ENCODE measurements around the gene RMC1. TPM values are rescaled to one million over a fixed set of nuclear protein-coding genes. Genes with fewer than 3 reads are reported as not detected.
A peak's percentile ranks its signal among the peaks of the same experiment; 100 is the strongest.

Gene RMC1
- total RNA-seq, 1 donor from 2014 or later, result 26.8 TPM

- DNase-seq (ENCODE audit: low spot score), result no peak
- peaks cover 10% of the 10 kb centered on the region for H3K9me3 Mint-ChIP-seq (ENCODE audit: low read depth)
These were observed 9.7 kb upstream of the RMC1 start for GRCh38 chr18:23493654-23494053.

GRCh38 chr18:23494992-23495391, 8.3 kb upstream of the RMC1 start:
- no peak for DNase-seq (ENCODE audit: low spot score)
- Mint-ChIP-seq H3K4me1 (ENCODE audit: low read depth) (peaks cover 2% of the 10 kb centered on the region), H3K27me3 (ENCODE audit: low read depth) (no peaks in the 10 kb centered on the region), H3K36me3 (ENCODE audit: low read depth) (no peaks in the 10 kb centered on the region), H3K4me3 (ENCODE audit: unreplicated experiment) (no peak overlapping the region), H3K27ac (ENCODE audit: unreplicated experiment) (no peak overlapping the region), H3K9me3 (ENCODE audit: low read depth) (peaks cover 10% of the 10 kb centered on the region)
- TF ChIP-seq CTCF (IDR thresholded peaks at IDR 0.05), result no peak

More at GRCh38 chr18:23493654-23494053, 9.7 kb upstream of the RMC1 start:
- H3K27ac Mint-ChIP-seq (ENCODE audit: unreplicated experiment), result no peak overlapping the region
- H3K36me3 Mint-ChIP-seq (ENCODE audit: low read depth), result no peaks in the 10 kb centered on the region
- no peak for TF ChIP-seq CTCF (IDR thresholded peaks at IDR 0.05)
- H3K4me3 Mint-ChIP-seq (ENCODE audit: unreplicated experiment), result no peak overlapping the region
- H3K4me1 Mint-ChIP-seq (ENCODE audit: low read depth), result no peaks in the 10 kb centered on the region
- H3K27me3 Mint-ChIP-seq (ENCODE audit: low read depth), result no peaks in the 10 kb centered on the region

- no peak overlapping the region for H3K27ac Mint-ChIP-seq (ENCODE audit: unreplicated experiment)
- no peak overlapping the region for H3K4me3 Mint-ChIP-seq (ENCODE audit: unreplicated experiment)
- DNase-seq (ENCODE audit: low spot score), result no peak
- H3K9me3 Mint-ChIP-seq (ENCODE audit: low read depth), result peaks cover 2% of the 10 kb centered on the region
- no peak for TF ChIP-seq CTCF (IDR thresholded peaks at IDR 0.05)
- peaks cover 2% of the 10 kb centered on the region for H3K4me1 Mint-ChIP-seq (ENCODE audit: low read depth)
- no peaks in the 10 kb centered on the region for H3K27me3 Mint-ChIP-seq (ENCODE audit: low read depth)
- H3K36me3 Mint-ChIP-seq (ENCODE audit: low read depth), result no peaks in the 10 kb centered on the region
These were observed 7.4 kb upstream of the RMC1 start for GRCh38 chr18:23495723-23496440.

GRCh38 chr18:23498117-23498516, 5.2 kb upstream of the RMC1 start:
- H3K27me3 Mint-ChIP-seq (ENCODE audit: low read depth), result no peaks in the 10 kb centered on the region
- no peak overlapping the region for H3K27ac Mint-ChIP-seq (ENCODE audit: unreplicated experiment)
- no peaks in the 10 kb centered on the region for H3K9me3 Mint-ChIP-seq (ENCODE audit: low read depth)
- no peak for DNase-seq (ENCODE audit: low spot score)
- no peak overlapping the region for H3K4me3 Mint-ChIP-seq (ENCODE audit: unreplicated experiment)
- H3K36me3 Mint-ChIP-seq (ENCODE audit: low read depth), result no peaks in the 10 kb centered on the region
- H3K4me1 Mint-ChIP-seq (ENCODE audit: low read depth), result peaks cover 9% of the 10 kb centered on the region
- TF ChIP-seq CTCF (IDR thresholded peaks at IDR 0.05), result no peak

- peaks cover 11% of the 10 kb centered on the region for H3K4me1 Mint-ChIP-seq (ENCODE audit: low read depth)
- no peaks in the 10 kb centered on the region for H3K36me3 Mint-ChIP-seq (ENCODE audit: low read depth)
- H3K27ac Mint-ChIP-seq (ENCODE audit: unreplicated experiment), result no peak overlapping the region
- no peaks in the 10 kb centered on the region for H3K27me3 Mint-ChIP-seq (ENCODE audit: low read depth)
- TF ChIP-seq CTCF (IDR thresholded peaks at IDR 0.05), result peak; percentile 87
- DNase-seq (ENCODE audit: low spot score), result no peak
- H3K4me3 Mint-ChIP-seq (ENCODE audit: unreplicated experiment), result no peak overlapping the region
- H3K9me3 Mint-ChIP-seq (ENCODE audit: low read depth), result no peaks in the 10 kb centered on the region
These were observed 4.4 kb upstream of the RMC1 start for GRCh38 chr18:23498877-23499276.

Measured in chondrocyte (in vitro differentiated cells).